Measurements from ENCODE around the gene IST1. TPM values are rescaled to one million over a fixed set of nuclear protein-coding genes. Genes with fewer than 3 reads are reported as not detected.

IST1 gene
- total and polyA plus RNA-seq, 9 of the 15 experiments (the other 6 are each of a cell fraction or from before 2014, with no cell fraction given), result 135 to 334 (median 188) TPM

DNA sequence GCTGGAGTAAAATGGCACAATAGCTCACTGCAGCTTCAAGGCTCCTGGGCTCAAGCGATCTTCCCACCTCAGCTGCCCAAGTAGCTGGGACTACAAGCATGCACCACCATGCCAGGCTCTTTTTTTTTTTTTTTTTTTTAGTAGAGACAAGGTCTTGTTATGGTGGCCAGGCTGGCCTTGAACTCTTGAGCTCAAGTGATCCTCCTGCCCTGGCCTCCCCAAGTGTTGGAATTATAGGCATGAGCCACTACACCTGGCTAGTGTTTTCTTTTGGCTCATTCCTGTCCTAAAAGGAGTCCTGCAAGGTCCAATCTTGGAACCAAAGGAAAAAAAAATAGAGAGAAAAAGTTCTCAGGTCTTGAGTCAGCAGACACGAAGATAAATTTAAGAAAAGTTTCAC lies 74.0 kb downstream of the IST1 start (continued):
- TF ChIP-seq, protein P1, sequence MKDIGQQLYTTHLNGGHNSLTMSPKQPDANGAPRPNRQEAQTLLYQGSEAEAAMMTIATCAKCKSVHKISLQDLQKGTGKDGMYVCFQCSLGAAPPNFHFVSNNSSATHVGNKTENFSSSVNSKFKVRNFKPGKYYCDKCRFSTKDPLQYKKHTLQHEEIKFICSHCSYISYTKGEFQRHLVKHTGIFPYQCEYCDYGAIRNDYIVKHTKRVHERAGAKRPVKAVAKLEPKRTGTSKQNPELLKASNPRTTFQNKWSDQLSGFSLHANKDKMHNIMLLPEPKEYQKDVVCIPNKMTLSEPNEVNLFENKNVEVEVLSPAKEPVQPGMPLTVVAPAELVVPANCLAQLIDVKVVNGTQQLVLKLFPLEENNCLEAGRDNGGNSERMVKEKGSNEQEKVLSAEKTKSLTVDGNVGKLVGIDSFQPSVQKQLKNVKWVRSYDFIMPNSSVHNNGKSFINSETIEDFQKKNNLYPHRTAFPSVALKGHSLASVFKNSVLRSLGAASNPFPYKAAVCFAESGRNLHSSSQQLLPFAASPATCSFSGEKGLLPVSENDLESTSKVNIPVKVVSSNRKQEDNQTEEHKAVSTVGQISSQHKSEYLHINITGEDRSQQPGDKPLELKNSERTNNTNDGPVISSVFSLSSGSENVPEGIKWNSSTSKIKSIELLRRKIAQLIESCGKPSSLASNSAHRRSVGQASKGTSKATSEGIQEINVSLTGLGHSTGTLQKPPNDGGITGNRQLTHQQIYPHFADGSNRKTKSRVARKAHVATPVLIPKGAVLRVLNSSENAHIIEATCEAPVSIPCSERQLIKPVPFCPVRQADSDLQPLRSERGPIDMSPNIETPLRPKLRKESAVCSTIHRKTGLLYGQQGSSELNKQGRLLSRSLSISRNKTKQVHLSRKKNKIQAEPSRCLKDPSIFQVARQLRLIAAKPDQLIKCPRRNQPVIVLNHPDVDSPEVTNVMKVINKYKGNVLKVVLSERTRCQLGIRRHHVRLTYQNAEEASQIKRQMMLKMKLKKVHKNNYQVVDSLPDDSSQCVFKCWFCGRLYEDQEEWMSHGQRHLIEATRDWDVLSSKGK (CRISPR knock-in tag; IDR thresholded peaks at IDR 0.05), result no peak
- TF ChIP-seq ZNF253 (CRISPR knock-in tag; conservative IDR thresholded peaks at IDR 0.05) (no peak), ZNF263 (CRISPR knock-in tag; IDR thresholded peaks at IDR 0.05; ENCODE audit: borderline replicate concordance) (no peak)

DNA sequence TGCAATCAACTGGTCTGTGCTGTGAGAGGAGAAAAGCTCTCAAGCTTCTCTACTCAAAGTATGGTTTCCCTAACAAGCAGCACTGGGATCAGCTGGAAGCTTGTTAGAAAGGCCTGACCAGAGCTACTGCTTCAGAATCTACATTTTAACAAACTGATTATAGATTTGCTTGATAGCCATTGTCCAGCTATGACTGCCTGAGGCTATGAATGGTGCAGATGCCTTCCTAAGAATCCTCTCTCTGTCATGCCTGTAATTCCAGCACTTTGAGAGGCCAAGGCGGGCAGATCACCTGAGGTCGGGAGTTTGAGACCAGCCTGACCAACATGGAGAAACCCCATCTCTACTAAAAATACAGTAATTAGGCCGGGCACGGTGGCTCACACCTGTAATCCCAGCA lies 76.2 kb downstream of the IST1 start:
- no peak overlapping the region for H3K9ac ChIP-seq (ENCODE audit: insufficient read depth in 1 of 2, low read depth in 2 of 2, low read length in 2 of 2)
- no peak overlapping the region for H3K4me2 ChIP-seq (ENCODE audit: insufficient read depth, low read length)
- WGBS (ENCODE audit: insufficient coverage, low coverage, missing lambda C conversion rate), result 3% methylated on average over 4 of the region's 4 CpGs
- H3K79me2 ChIP-seq (ENCODE audit: control insufficient read depth, insufficient read depth, low read length), result no peaks in the 10 kb centered on the region
- CTCF ChIA-PET (ENCODE audit: low intra/inter-chr PET ratio), result no interaction called here
- POLR2A ChIA-PET, result interaction anchor here (0.8 to 1.5 kb wide), 2 partner anchors 9 to 10 kb away, joined by 3 to 5 read pairs; no protein-coding TSS in a partner anchor
- DNase-seq (ENCODE audit: extremely low read depth in 1 of 4, low spot score in 3 of 4), result no peak
- TF ChIP-seq, protein P2, sequence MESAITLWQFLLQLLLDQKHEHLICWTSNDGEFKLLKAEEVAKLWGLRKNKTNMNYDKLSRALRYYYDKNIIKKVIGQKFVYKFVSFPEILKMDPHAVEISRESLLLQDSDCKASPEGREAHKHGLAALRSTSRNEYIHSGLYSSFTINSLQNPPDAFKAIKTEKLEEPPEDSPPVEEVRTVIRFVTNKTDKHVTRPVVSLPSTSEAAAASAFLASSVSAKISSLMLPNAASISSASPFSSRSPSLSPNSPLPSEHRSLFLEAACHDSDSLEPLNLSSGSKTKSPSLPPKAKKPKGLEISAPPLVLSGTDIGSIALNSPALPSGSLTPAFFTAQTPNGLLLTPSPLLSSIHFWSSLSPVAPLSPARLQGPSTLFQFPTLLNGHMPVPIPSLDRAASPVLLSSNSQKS (CRISPR knock-in tag; IDR thresholded peaks at IDR 0.05), result no peak
- TF ChIP-seq ZNF24 (IDR thresholded peaks at IDR 0.05), result no peak
- TF ChIP-seq ZNF780A (CRISPR knock-in tag; IDR thresholded peaks at IDR 0.05), result no peak
- no peak for TF ChIP-seq RBM39 (optimal IDR thresholded peaks at IDR 0.05; ENCODE audit: low read depth, low read length)
- no peak for TF ChIP-seq RBM34 (IDR thresholded peaks at IDR 0.05; ENCODE audit: borderline replicate concordance, insufficient read depth, low read length)
- TF ChIP-seq SMARCE1 (IDR thresholded peaks at IDR 0.05), result no peak
- ATAC-seq, result no peak
- H2AFZ ChIP-seq (ENCODE audit: low read depth, low read length), result no peak overlapping the region
- H3K9me3 ChIP-seq (replicated peaks; ENCODE audit: control insufficient read depth, insufficient read depth, low read depth, low read length), result no peaks in the 10 kb centered on the region
- H4K20me1 ChIP-seq (replicated peaks; ENCODE audit: control insufficient read depth, insufficient read depth, low read length), result no peaks in the 10 kb centered on the region
- no peak overlapping the region for H3K4me3 ChIP-seq
- BruUV-seq (replicated peaks), result no TSS peak
- no peaks in the 10 kb centered on the region for H3K36me3 ChIP-seq (ENCODE audit: control insufficient read depth, insufficient read depth, low read length)
- H3K4me1 ChIP-seq (replicated peaks in 1 of 2; ENCODE audit: control insufficient read depth in 2 of 2, insufficient read depth in 2 of 2, low read length in 2 of 2), result no peaks in the 10 kb centered on the region; a peak in 1 of 5 replicates
- no peaks in the 10 kb centered on the region for H3K9me1 ChIP-seq (ENCODE audit: control insufficient read depth, insufficient read depth, low read length)
- in situ Hi-C loops (cut with MboI), result no loop called here
- no peak for FAIRE-seq
- H3K27ac ChIP-seq (ENCODE audit: extremely low read depth, low read depth, low read length), result no peak overlapping the region
- intact Hi-C loops (cut with micrococcal nuclease), result no loop called here
- peaks cover 9 to 24% of the 10 kb centered on the region in 2 experiments; a peak in 4 of 5 replicates for H3K27me3 ChIP-seq (ENCODE audit: control insufficient read depth in 2 of 2, insufficient read depth in 2 of 2, low read length in 2 of 2)

All from K562 (cell line).